CD4-positive, alpha-beta T cell treated with Interleukin-6 at 100 ng/mL for 8 hours (primary cell): Measurements from ENCODE around the gene ALDH3B2.
"Not testable (repeated sequence)": the region's sequence is repeated elsewhere in the genome, so short reads cannot be mapped to it uniquely, and the experiment has no call there.

Experiments
- DNase-seq: peaks from one replicate; pipeline ENCODE4 v3.0.0-alpha.2; 2020; ENCODE audit warnings: mixed read lengths, low spot score

Gene ALDH3B2

GRCh38 chr11:67642173-67643120, 32.0 kb downstream of the ALDH3B2 start:
- no peak for DNase-seq

GRCh38 chr11:67641338-67642172, 32.9 kb downstream of the ALDH3B2 start:
- DNase-seq, result no peak

GRCh38 chr11:67640758-67641337, 33.6 kb downstream of the ALDH3B2 start:
- DNase-seq, result no peak

- peak; percentile 53 for DNase-seq
Observed at GRCh38 chr11:67640021-67640757, 34.2 kb downstream of the ALDH3B2 start.

- no peak for DNase-seq
Observed at GRCh38 chr11:67639438-67639859, 35.0 kb downstream of the ALDH3B2 start, which contains the start of gene TBX10. TSS of gene TBX10 (minus strand) at chr11:67639763. CDS start at chr11:67639472, 291 bp downstream.

GRCh38 chr11:67638535-67639437, 35.6 kb downstream of the ALDH3B2 start:
- no peak for DNase-seq

- DNase-seq, result not testable (repeated sequence)
Observed at GRCh38 chr11:67637441-67637840, 37.0 kb downstream of the ALDH3B2 start.

GRCh38 chr11:67636962-67637361, 37.5 kb downstream of the ALDH3B2 start:
- no peak for DNase-seq

- DNase-seq, result no peak
Observed at GRCh38 chr11:67635231-67635521, 39.2 kb downstream of the ALDH3B2 start.

- DNase-seq, result no peak
Observed at GRCh38 chr11:67634366-67635230, 39.8 kb downstream of the ALDH3B2 start.

- DNase-seq, result no peak
Observed at GRCh38 chr11:67633758-67634365, 40.6 kb downstream of the ALDH3B2 start.

GRCh38 chr11:67632982-67633755, 41.3 kb downstream of the ALDH3B2 start:
- DNase-seq, result no peak

- no peak for DNase-seq
Observed at GRCh38 chr11:67632175-67632981, 42.0 kb downstream of the ALDH3B2 start.

GRCh38 chr11:67631853-67632174, 42.6 kb downstream of the ALDH3B2 start:
- DNase-seq, result no peak

GRCh38 chr11:67631411-67631810, 43.0 kb downstream of the ALDH3B2 start:
- no peak for DNase-seq

GRCh38 chr11:67630943-67631331, 43.5 kb downstream of the ALDH3B2 start:
- DNase-seq, result no peak

- peak; percentile 98 for DNase-seq
Observed at GRCh38 chr11:67630228-67630942, 44.0 kb downstream of the ALDH3B2 start.
